Measurements from ENCODE around the gene VCP.

The VCP gene

DNA sequence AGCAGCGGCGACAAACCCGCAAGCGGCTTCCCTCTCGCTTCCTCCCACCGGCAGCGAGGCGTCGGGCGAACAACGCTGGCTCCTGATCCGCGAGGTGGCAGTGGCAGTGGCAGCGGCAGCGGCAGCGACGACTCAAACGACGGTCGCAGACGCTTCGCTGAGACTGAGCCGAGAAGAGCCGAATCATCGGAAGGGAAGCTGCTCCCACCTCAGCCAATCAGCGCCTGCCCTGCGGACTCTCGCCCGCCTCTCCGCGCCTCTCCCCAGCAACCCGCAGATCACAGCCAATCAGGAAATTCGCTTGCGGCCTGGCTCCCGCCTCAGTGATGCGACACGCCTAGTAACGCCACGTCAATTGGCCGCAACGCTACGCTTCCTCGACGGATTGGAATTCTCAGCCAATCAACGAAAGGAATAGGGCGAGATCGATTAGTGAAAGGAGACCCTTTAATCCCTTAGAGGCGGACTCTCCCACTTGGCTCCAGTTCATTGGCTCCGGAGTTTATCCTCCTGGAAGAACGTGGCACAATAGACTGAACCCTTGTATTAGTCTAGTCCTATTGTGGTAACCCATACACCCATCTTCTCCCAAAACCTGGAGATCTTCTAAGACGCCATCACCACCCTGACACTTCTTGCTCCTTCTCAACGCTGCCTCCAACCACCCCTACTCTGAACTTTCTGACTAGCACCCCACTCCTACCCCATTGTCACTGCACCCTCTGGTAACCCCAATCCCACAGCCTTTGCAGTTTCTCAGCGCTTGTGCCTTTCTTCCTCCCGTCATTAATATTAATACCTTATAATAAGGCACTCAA lies at the start of gene VCP:
TSS of gene VCP (minus strand) at position 165 of the 818 bp plus-strand sequence. CDS start 272 bp downstream, outside the sequence.
- H3K27ac ChIP-seq = peak within 1 kb of the TSS; percentile 99
- TF ChIP-seq, protein P1, sequence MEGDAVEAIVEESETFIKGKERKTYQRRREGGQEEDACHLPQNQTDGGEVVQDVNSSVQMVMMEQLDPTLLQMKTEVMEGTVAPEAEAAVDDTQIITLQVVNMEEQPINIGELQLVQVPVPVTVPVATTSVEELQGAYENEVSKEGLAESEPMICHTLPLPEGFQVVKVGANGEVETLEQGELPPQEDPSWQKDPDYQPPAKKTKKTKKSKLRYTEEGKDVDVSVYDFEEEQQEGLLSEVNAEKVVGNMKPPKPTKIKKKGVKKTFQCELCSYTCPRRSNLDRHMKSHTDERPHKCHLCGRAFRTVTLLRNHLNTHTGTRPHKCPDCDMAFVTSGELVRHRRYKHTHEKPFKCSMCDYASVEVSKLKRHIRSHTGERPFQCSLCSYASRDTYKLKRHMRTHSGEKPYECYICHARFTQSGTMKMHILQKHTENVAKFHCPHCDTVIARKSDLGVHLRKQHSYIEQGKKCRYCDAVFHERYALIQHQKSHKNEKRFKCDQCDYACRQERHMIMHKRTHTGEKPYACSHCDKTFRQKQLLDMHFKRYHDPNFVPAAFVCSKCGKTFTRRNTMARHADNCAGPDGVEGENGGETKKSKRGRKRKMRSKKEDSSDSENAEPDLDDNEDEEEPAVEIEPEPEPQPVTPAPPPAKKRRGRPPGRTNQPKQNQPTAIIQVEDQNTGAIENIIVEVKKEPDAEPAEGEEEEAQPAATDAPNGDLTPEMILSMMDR (IDR thresholded peaks at IDR 0.05) = no peak
- no peak for TF ChIP-seq ZFX (IDR thresholded peaks at IDR 0.05; ENCODE audit: borderline replicate concordance)

DNA sequence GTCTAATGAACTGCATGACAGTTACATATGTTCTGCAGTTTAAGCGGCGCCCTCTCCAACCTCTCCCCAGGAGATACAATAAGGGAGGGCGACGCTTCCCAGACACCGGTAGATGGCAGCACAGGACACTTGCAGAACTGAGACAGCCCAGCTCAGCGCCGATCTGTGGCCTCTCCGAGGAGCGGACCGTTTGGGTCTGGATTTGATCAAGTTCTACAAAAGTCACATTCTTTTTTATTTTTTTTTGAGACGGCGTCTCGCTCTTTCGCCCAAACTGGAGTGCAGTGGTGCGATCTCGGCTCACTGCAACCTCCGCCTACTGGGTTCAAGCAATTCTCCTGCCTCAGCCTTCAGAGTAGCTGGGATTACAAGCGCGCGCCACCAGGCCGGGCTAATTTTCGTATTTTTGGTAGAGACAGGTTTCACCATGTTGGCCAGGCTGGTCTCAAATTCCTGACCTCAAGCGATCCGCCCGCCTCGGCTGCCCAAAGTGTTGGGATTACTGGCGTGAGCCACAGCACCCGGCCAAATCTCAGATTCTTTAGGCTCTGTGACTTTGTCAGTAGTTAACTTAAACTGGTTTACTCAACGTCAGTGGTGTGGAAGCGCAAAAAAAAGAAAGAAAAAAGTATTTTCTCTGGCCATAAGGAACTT lies 44.6 kb upstream of the VCP start:
- TF ChIP-seq, protein P1 (IDR thresholded peaks at IDR 0.05) = peak; percentile 95
- no peak for TF ChIP-seq ZFX (IDR thresholded peaks at IDR 0.05; ENCODE audit: borderline replicate concordance)
- peak overlapping the region; percentile 92 for H3K27ac ChIP-seq

DNA sequence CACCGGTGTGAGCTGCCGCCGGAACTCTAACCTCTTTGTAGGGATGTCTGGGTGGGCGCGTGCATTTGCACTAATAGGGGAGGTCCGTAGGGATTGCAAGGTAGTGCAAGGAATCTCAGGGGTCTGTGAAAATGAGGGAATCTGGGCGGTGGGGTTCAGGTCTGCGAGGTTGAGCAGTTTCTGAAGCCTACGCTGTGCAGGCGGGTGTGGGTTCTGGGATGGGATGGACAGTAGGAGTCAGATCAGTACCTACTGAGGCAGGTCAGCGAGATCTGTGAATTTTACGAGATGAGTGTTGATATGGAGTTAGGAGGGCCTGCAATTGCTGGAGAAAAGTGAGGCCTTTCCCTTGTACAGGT lies 44.1 kb upstream of the VCP start:
- peak overlapping the region; percentile 92 for H3K27ac ChIP-seq
- TF ChIP-seq, protein P1 (IDR thresholded peaks at IDR 0.05) = no peak
- no peak for TF ChIP-seq ZFX (IDR thresholded peaks at IDR 0.05; ENCODE audit: borderline replicate concordance)

DNA sequence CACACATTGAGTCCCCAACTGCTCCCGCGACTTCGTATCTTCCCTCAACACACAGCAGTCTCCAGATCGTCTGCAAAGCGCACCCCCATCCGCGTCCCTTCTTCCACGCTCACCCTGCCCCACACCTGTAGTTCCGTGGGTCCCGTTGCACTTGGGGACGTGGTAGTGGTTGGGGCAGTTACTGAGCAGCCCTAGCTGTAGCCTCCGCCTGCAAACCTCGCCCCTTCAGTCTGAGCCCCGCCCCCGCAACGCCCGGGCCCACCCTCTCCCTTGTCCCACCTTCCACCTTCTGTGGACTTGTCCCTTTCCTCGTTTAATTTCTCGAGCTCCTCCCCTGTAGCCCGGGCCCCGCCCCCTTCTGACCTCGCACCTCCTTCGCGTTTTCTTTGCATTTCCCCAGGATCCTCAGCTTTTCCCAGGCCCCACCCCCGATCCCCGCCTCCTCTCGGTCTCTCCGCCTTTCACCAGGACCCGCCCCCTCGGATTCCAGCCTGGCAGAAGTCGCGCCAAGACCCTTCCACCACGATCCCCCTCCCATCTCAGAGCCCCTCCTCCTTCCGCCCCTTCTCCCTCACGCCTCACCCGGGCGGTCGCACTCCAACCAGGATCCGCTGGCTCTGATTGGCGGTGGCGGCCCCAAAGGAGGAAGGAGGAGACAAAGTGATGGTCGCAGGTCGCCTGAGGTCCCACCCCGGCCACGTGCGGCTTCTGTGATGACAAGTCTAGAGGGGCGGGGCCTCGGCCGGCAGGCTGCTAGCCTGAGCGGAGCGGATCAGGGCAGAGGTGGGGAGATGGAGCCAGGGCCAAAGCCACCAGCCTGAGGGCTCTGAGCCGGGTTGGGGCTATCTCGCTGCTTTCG lies 43.5 kb upstream of the VCP start, which contains the start of gene ATOSB:
TSS of gene ATOSB (minus strand) at position 183 of the 859 bp plus-strand sequence. CDS start 7,588 bp downstream, outside the sequence.
- TF ChIP-seq ZFX (IDR thresholded peaks at IDR 0.05; ENCODE audit: borderline replicate concordance) = no peak
- TF ChIP-seq, protein P1 (IDR thresholded peaks at IDR 0.05) = no peak
- peak within 1 kb of the TSS; percentile 92 for H3K27ac ChIP-seq

DNA sequence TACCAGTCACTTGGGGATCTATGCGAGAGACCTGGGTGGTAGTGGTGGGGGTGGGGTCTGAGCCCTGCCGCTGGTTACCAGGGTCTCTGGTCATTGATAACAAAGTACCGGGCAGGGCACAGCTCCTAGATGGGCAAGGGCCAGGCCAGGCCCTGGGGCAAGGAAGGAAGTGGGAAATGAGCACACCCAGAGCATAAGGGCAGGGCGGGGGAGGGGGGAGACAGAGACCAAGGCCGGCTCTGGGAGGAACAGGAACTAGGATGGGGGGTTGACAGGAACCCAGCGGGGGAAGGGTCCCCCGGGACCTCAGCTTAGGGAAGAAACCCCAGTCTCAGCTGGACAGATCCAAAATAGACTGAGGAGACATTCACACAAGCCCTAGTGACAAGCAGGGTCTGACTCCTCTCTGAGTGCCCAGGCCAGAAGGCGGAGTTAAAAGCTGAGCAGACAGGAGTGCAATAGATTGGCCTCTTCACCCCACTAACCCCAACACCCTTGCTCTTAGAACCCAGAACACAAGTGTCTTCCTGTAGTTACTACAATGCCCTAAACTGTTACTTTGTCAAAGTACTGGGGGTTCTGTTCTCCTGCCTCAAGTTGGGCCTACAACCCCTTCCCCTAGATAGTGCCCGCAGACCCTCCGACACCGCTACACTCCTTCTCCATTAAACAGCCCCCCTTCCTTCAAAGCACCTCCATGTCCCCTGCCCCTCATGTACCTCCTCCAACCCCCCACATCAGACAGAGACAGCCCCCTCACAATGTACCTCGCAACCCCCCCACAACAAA lies 42.6 kb upstream of the VCP start:
- no peak for TF ChIP-seq ZFX (IDR thresholded peaks at IDR 0.05; ENCODE audit: borderline replicate concordance)
- TF ChIP-seq, protein P1 (IDR thresholded peaks at IDR 0.05) = no peak
- peak overlapping the region; percentile 92 for H3K27ac ChIP-seq

DNA sequence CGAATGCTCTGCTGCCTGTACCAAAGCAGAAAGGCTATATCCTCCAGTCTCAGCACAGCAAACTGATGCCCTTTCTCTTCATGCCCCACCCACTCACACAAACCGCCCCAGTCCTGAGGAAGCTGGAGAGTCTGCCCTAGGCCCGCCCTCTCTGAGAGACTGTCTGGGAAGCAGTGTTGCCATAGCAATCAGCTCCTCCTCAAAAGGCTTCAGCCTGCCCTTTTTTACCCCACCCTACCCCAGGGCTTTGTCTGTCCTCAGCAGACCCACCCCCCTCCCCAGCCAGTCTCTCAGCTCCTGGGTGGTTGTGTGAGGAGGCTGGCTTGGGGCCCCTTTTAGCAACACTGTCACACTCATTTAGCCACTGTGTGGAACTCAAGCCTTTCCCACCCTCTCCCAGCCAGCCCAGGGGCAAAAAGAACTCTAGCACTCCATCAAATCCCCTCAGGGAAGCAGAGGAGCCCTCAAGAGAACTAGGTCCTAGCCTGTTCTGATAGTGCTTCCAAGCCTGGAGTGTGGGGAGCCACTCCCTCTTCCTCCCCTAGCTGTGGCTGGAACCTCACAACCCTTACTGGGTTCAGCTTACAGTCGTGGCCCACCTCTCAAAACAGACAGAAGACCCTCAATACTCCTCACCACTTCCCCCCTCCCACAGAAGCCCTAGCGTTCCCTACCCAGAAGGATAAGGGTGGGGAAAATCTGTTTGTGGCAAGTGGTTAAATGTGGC lies 41.9 kb upstream of the VCP start:
- TF ChIP-seq, protein P1 (IDR thresholded peaks at IDR 0.05) = no peak
- no peak for TF ChIP-seq ZFX (IDR thresholded peaks at IDR 0.05; ENCODE audit: borderline replicate concordance)
- H3K27ac ChIP-seq = peak overlapping the region; percentile 92
